Hippocampal formation (tissue), 2 donors: Measurements from ENCODE around the gene ASCL5.

Experiments
- DNase-seq, 2 donors: peaks; one replicate each; lab custom pipeline; 2025; lab: John Stamatoyannopoulos, UW

Gene ASCL5

DNA sequence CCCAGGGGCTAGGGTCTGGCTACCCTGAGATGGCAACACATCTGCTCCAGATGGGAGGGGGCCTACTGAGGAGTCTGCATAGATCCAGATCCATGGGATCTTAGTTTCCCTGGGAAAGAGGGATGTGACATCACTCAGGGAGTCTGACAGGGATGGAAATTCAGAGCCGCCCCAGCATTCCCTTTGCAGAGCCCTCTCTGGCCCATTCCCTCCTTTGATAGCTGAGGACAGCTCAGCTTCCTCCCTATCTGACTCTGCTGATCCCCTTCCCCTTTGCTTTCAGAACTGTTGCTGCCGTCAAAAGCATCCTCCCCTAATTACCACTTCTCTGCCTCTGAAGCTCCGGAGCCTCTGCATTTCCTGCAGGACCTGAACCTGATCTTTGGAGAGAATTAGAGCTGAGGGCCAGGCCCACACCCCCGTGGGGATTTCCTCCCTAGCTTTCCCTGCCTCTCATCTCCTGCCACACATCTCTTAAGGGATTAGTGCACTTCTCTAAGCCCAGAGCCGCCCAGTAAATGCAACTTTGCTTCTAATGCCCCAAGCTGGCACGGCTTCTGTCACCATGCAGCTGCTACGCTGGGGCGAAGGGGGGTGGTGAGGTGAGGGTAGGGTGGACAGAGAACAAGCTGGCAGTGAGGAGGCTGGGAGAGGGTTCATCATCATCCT lies 9.5 kb upstream of the ASCL5 start:
- DNase-seq, result no peak

GRCh38 chr1:201134405-201134804 lies 7.4 kb upstream of the ASCL5 start:
- no peak for DNase-seq

GRCh38 chr1:201131398-201131797 lies 4.4 kb upstream of the ASCL5 start:
- no peak for DNase-seq

DNA sequence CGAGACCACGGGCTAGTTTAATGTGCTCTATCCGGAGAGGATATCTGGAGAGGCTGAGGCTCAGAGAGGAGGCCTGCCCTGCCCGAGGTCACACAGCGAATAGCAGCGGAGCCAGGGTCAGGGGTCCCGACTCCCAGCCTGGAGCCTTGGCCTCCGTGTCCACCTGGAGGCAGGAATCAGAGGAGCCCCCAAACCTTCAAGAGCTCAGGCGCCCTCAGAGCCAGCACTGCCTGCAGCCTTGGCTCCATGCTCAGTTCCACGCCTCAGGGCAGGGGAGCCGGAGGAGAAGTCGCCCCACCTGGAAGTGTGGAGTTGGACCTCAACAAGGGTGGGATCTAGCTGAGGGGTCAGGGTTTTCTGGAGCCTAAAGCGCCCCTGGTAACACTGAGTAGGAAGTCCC lies 2.0 kb upstream of the ASCL5 start:
- DNase-seq, result no peak

DNA sequence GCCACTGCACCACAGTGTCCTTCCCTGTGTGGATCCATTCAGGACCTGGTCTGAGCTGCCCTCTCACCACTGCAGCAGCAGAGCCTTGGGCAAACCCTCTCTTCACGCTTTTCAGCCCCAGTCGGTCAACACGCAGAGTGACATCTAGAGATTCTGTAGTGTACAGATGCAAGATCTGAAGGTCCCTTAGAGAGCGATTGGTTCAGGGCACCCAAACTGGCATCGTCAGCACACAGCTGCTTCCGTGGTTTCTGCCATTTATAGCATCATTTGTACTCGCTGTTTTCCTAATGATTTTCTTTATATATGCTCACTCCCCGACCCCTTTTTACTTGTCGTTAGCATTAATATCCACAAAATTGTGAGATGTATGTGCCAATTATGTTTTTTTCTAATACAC lies 1.5 kb upstream of the ASCL5 start:
- no peak for DNase-seq

DNA sequence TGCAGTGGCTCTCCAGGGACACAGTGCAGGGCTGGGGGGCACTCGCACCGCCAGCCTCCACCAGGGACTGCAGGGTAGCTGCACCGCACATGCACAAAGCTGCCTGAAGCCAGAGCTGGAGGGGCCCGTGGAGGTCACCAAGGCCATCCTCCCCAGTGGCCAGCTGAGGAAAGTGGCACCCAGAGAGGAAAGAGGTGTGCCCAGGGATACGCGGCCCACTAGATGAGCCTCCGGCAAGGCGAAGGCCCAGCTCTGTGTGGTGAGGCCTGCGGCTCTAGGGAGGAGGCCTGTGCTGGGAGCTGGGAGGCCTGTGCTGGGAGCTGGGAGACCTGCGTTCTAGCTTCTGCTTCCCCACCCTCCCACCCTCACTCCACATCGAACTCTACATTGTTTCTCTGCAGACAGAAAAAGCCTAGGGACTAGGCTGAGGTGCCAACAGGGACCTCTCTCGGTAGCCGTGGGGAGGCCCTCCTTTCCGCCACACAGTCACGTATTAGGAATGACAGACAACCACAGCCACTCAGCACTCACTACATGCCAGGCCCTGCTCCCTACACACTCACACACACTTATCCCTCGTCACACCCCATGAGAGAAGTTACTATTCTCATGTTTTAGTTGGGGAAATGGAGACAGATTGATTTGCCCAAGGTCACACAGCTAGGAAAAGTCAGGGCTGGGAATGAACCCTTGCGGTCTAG lies 921 bp upstream of the ASCL5 start:
- DNase-seq, result no peak

DNA sequence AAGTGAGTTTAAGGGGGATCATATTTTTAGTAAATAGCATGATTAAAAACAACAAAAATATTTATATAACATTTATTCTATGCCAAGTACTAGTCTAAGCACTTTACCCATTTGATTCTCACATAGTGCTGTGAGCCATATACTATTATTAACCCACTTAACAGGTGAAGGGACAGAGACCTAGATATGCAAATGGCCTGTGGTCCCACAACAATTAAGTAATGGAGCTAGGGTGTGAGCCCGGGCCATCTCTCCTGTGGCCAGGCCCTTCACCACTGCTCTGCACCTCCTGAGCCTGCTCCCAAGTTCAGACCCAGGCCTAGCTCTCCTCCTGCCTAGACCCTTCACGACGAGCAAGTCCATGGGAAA lies 537 bp downstream of the ASCL5 start:
- no peak for DNase-seq

GRCh38 chr1:201125800-201126199 lies 1.2 kb downstream of the ASCL5 start:
- no peak for DNase-seq

DNA sequence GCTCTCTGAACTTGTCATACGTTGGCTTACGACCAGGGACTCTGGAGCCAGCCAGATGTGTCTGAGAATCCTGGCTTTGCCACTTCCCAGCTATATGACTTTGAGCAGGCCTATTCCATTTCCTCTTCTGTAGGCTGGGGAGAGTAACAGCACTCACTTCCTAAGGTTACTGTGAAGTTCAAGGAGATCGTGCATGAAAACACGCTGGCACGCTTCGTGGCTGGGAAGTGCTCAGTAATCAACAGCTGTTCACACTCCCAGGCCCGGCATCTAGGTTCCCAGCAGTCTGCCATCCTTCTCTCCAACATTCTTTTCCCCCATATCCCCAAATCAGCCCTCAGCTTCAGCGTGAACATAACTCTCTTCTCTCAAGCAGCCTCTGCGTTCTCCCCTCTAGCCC lies 2.0 kb downstream of the ASCL5 start:
- DNase-seq, result no peak

DNA sequence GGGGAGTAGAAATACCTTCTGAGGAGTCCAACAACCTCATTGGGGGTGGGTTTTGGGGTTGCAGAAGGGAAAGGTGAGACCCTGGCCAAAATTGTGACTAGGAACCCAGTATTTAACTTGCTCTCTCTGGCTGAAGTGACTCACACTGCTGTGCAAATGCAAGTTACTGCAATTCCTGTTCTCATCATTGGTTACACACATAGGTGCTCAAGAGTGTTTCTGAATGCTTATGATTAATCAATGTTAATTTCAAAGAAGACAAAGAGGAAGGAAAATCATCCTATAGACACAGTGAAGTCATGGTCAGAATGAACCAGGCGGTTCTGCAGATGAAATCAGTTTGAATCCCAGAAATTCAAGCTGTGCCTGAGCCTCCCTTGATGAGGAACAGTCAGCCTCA lies 3.1 kb downstream of the ASCL5 start:
- no peak for DNase-seq

DNA sequence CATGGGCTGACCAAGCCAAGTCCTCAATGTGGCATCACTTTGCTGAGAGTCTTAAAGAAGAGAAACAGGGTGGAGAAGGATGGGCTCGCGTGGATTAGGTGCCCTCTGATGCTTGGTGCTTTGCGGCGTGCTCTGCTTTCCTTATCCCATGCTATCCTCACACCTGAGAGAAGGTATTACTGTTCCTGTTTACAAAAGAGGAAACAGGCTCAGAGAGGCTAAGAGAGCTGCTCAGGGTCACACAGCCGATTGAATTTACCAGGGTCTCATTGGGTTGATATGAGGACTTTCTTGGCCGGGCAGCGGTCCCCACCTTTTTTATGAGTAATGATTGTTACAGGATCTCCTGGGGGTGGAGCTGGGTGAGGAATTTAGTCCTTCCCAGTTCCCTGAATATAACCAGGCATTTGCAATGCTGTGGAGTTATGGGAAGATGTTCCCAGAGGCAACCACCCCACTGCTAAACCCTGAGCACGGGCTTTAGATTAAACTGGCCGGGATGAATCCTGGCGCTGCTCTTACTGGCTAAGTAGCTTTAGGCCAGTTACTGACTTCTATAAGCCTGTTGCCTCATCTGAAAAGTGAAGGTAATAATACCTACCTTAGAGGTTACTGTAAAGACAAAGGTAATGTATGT lies 4.5 kb downstream of the ASCL5 start:
- DNase-seq, result no peak

DNA sequence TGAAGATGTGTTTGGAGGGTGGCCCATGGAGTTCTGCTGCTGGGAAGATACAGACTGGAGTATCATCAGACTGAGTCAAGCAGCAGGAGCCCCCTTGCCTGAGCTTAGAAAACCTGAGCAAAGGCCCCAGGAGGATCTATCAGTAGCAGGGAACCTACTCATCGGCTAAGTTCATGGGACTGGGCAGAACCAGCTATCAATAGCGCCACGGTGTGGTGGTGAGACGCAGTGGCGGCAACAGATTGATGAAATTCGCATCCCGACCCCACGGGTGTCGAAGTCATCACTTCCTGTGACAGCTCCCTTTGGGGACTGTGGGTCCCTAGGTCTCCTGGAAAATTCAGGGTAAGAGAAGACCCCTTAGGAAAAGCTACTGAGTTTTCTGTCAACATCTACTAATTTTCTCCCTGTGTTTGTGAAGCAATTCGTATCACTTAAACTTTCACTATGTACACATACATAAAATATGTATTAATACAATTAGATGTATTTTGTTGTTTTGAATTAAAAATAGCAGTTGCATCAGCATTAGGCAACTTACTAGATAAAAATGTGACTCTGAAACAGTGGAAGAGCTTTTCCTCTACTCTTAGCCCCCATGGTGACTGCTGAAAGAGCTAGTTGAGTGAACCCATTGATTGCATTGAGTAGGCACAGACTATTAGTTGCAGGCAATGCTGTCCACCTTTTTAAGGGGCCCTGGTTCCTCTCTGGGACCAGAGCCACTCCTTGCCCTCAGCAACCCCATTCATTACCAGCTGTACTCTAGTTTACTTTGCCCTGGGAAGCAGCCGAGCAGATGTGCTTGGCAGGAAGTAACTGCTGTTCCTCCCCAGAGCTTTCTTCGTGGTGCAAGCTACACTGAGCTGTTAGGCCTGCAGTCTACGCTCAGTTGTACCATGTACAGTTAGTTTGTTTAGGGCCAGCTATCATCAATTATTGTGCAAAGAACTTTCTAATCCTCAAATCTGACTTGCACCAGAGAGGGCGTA lies 7.5 kb downstream of the ASCL5 start:
- peak; percentile 13 to 28 for DNase-seq

DNA sequence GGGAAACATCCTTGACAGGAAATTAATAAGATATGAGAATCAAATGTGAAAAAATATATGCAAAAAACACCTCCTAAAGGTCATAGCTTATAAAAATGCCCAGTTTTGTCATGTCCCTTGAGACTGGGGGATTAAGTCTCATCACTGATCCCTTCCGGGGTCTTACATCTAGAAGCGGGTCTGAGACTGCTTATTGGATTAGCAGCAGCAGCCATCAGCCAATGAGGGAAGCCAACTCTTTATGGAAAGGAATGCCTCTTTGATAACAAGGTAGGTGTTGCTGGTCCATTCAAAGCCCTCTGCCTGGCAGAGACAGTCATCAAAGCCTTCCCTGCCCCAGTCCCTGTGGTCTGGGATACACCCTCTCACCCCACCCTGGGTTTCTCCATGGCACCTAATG lies 10.9 kb downstream of the ASCL5 start:
- DNase-seq, result no peak

- DNase-seq, result no peak
Measured at GRCh38 chr1:201115390-201115937, 11.5 kb downstream of the ASCL5 start.

GRCh38 chr1:201114245-201115131 lies 12.5 kb downstream of the ASCL5 start:
- DNase-seq, result peak; percentile 81 to 83

- DNase-seq, result no peak
Measured at GRCh38 chr1:201113451-201114244, 13.3 kb downstream of the ASCL5 start.

GRCh38 chr1:201112926-201113325 lies 14.1 kb downstream of the ASCL5 start:
- DNase-seq, result no peak

GRCh38 chr1:201112173-201112731 lies 14.7 kb downstream of the ASCL5 start, which contains the start of gene CACNA1S:
Gene CACNA1S (minus strand): TSS chr1:201112426. CDS start chr1:201112339, 87 bp downstream.
- DNase-seq, result no peak

- no peak for DNase-seq
Measured at GRCh38 chr1:201111672-201112071, 15.3 kb downstream of the ASCL5 start.

DNA sequence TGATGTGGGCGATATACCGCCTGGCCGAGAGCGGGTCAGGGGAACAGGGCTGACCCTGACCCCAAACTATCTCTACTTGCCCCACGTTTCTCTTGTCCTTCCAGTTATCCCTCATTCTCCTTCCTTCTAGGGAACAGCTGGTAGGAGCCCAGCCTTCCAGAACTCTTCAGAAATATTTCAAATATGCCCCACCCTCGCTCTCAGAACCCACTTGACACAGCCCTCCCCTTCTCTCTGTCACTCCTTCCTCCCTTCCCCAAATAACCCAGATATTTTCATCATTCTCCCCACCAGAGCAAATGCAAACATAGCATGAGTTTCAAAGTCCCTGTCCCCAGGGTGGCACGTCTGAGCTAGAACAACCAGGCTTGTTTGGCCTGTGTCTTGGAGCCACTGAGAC lies 15.8 kb downstream of the ASCL5 start:
- no peak for DNase-seq
